Tibial artery (tissue), 4 donors: ENCODE measurements around the gene HSP90AB1.
A peak's percentile ranks its signal among the peaks of the same experiment; 100 is the strongest.

Source experiments
- DNase-seq, 2 donors: peaks; one replicate each; pipeline ENCODE4 v3.0.0-alpha.2; 2019
- H3K27ac ChIP-seq, 2 donors: fragments of 200-600 bp; sonication (generic) in 1 of 2; 1 replicate in 1 of 2; 2 replicates in 1 of 2; pipeline ENCODE4 v1.5.1; 2018 to 2019; ENCODE audit warnings: mild to moderate bottlenecking in 1 of 2
- H3K27me3 ChIP-seq, 2 donors: fragments of 200-600 bp; sonication (generic) in 1 of 2; one replicate each; pipeline versions ENCODE4 v1.5.1 to v1.6.0; 2016 to 2019
- H3K36me3 ChIP-seq, 3 donors: fragments of 200-600 bp; sonication (generic) in 2 of 3; one replicate each; pipeline ENCODE4 v1.5.1; 2016 to 2019; ENCODE audit warnings: mild to moderate bottlenecking in 2 of 3
- H3K4me1 ChIP-seq, 4 donors: fragments of 200-600 bp; sonication (generic) in 2 of 4; 1 replicate in 3 of 4; 2 replicates in 1 of 4; pipeline ENCODE4 v1.5.1; 2016 to 2019
- H3K4me3 ChIP-seq, 2 donors: fragments of 200-600 bp; sonication (generic) in 1 of 2; 1 replicate in 1 of 2; 2 replicates in 1 of 2; pipeline ENCODE4 v1.5.1; 2018 to 2019; ENCODE audit warnings: mild to moderate bottlenecking in 2 of 2
- H3K9me3 ChIP-seq, 3 donors: fragments of 200-600 bp; sonication (generic) in 1 of 3; one replicate each; pipeline ENCODE4 v1.5.1; 2016 to 2019
- intact Hi-C: fragments of 100-400 bp; cut with DNase I; formaldehyde crosslinking; loops from one replicate; pipeline ENCODE4 v1.15.0; 2023; ENCODE audit warnings: low total_unique reads
- TF ChIP-seq, protein P1 (sequence below), 2 experiments: fragments of 200-600 bp in 1 of 2; fragments of 450-650 bp in 1 of 2; IDR thresholded peaks; one replicate each; pipeline ENCODE4 v1.5.1; 2017 to 2019; ENCODE audit warnings: antibody characterized with exemption in 2 of 2, mild to moderate bottlenecking in 1 of 2, moderate library complexity in 1 of 2

Gene HSP90AB1

DNA sequence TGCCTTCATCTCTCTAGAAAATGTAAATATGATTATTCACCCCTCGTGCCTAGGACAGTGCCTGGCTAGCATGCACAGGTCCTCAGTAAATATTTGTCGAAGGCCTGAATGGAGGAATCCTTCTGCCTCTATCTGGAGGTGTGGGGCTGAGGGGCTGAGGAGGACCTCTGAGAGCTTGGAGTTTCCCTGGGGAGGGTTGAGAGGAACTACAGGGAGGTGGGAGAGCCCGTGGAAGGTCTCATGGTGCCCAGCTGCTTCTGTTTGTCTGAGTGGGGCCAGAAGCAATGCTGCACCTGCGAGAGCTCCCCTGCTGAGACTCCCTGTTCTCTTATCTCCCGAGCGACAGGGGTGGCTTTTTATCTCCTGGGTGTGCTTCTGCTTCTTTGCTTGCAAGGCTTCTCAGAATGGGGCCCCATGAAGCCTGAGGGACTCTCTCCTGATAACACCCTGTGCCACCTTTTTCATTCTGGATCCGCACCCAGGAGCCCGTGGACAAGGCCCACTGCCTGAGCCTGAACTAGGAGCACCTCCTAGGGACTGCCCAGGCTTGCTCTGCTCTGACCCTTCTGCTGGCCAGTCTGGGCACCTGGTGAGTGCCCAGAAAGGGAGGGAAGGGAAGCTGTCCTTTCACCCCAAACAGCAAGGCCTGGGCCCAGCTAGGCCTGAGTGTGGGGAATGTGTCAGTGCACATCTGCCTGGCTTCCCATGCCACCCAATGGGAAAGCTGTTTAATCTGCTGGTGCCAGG, 21.1 kb upstream of the HSP90AB1 start:
- Histone ChIP-seq H3K27ac (peak overlapping the region; percentile 97 to 99), H3K4me1 (peaks cover 0 to 95% (median 69%) of the 10 kb centered on the region in 4 donors), H3K36me3 (peaks cover 15 to 19% (median 19%) of the 10 kb centered on the region in 3 donors), H3K4me3 (peak overlapping the region in 1 of 2 donors; percentile 19), H3K27me3 (no peaks in the 10 kb centered on the region), H3K9me3 (no peaks in the 10 kb centered on the region)
- no peak for DNase-seq
- intact Hi-C loops, result no loop called here
- TF ChIP-seq, protein P1, sequence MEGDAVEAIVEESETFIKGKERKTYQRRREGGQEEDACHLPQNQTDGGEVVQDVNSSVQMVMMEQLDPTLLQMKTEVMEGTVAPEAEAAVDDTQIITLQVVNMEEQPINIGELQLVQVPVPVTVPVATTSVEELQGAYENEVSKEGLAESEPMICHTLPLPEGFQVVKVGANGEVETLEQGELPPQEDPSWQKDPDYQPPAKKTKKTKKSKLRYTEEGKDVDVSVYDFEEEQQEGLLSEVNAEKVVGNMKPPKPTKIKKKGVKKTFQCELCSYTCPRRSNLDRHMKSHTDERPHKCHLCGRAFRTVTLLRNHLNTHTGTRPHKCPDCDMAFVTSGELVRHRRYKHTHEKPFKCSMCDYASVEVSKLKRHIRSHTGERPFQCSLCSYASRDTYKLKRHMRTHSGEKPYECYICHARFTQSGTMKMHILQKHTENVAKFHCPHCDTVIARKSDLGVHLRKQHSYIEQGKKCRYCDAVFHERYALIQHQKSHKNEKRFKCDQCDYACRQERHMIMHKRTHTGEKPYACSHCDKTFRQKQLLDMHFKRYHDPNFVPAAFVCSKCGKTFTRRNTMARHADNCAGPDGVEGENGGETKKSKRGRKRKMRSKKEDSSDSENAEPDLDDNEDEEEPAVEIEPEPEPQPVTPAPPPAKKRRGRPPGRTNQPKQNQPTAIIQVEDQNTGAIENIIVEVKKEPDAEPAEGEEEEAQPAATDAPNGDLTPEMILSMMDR (IDR thresholded peaks at IDR 0.05), result no peak

GRCh38 chr6:44226368-44227147, 20.3 kb upstream of the HSP90AB1 start:
- Histone ChIP-seq H3K4me3 (peak overlapping the region; percentile 19 to 23), H3K9me3 (no peaks in the 10 kb centered on the region), H3K27me3 (no peaks in the 10 kb centered on the region), H3K27ac (peak overlapping the region; percentile 97 to 99), H3K4me1 (peaks cover 0 to 88% (median 63%) of the 10 kb centered on the region in 4 donors), H3K36me3 (peaks cover 23 to 28% (median 27%) of the 10 kb centered on the region in 3 donors)
- intact Hi-C loops, result no loop called here
- TF ChIP-seq, protein P1 (IDR thresholded peaks at IDR 0.05), result no peak
- no peak for DNase-seq

DNA sequence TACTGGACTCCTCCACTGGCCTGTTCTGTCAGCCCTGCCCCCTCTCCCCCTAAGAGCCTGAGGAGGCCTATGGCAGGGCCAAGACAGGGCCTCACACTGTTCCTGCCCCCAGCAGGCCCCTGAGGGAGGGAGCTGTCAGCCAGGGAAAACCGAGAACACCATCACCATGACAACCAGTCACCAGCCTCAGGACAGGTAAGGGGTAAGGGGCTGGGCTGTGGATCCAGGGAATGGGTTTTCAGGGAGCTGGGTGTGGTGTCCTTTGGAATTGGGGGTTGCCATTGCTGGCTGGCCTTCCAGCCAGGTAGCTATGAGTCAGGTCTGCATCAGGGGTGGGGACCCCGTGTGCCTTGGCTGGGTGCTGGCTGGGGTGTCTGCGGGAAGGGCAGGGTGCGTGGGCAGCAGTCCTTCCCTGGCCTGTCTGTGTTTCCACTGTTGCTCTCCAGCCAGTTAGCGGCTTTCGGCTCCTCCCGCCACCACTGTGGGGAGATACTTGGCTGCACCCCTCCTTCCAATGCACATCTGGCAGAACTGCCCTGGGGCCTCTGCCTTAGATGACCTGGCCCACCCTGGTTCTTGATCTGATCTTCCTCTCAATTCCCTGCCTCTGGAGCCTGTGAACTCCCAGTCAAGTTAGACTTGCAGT, 19.6 kb upstream of the HSP90AB1 start:
- H3K27me3 ChIP-seq, result no peaks in the 10 kb centered on the region
- H3K27ac ChIP-seq, result peak overlapping the region; percentile 97 to 99
- H3K9me3 ChIP-seq, result no peaks in the 10 kb centered on the region
- H3K4me3 ChIP-seq, result peak overlapping the region; percentile 19 to 23
- H3K36me3 ChIP-seq, result peaks cover 30 to 35% (median 34%) of the 10 kb centered on the region in 3 donors
- H3K4me1 ChIP-seq, result peaks cover 0 to 88% (median 57%) of the 10 kb centered on the region in 4 donors
- no peak for DNase-seq
- intact Hi-C loops, result no loop called here
- TF ChIP-seq, protein P1 (IDR thresholded peaks at IDR 0.05), result no peak

DNA sequence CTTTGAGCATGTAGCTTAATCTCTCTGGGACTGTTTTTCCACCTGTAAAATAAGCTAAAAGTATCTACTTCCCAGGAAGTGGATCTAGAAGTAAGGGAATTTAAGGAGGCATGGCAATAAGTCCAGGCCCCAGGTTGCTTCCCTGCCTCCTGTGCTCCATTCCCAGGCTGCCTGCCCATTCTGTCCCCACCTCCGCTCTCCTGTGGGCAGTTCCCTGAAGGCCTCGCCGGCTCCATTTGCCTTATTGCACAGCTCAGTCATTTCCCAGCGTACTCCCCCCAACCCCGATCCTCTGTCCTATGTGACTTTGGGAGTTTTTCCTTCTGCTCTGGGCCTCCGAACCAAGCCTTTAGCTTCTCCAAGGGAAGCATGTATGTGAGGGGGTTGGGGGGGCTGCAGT, 18.9 kb upstream of the HSP90AB1 start:
- Histone ChIP-seq H3K4me3 (no peak overlapping the region), H3K27me3 (no peaks in the 10 kb centered on the region), H3K36me3 (peaks cover 38 to 42% (median 42%) of the 10 kb centered on the region in 3 donors), H3K9me3 (no peaks in the 10 kb centered on the region), H3K4me1 (peaks cover 0 to 88% (median 57%) of the 10 kb centered on the region in 4 donors), H3K27ac (peak overlapping the region; percentile 97 to 99)
- intact Hi-C loops, result no loop called here
- TF ChIP-seq, protein P1 (IDR thresholded peaks at IDR 0.05), result no peak
- DNase-seq, result no peak

- no peak overlapping the region for H3K4me3 ChIP-seq
- intact Hi-C loops, result no loop called here
- H3K27me3 ChIP-seq, result no peaks in the 10 kb centered on the region
- peaks cover 0 to 91% (median 61%) of the 10 kb centered on the region in 4 donors for H3K4me1 ChIP-seq
- H3K27ac ChIP-seq, result peak overlapping the region; percentile 26 to 97
- TF ChIP-seq, protein P1 (IDR thresholded peaks at IDR 0.05), result no peak
- H3K36me3 ChIP-seq, result peaks cover 39 to 46% (median 45%) of the 10 kb centered on the region in 3 donors
- no peaks in the 10 kb centered on the region for H3K9me3 ChIP-seq
- no peak for DNase-seq
Measured at GRCh38 chr6:44228433-44228832, 18.5 kb upstream of the HSP90AB1 start.
